ENCODE results near the gene FBXO36.

The FBXO36 gene

DNA sequence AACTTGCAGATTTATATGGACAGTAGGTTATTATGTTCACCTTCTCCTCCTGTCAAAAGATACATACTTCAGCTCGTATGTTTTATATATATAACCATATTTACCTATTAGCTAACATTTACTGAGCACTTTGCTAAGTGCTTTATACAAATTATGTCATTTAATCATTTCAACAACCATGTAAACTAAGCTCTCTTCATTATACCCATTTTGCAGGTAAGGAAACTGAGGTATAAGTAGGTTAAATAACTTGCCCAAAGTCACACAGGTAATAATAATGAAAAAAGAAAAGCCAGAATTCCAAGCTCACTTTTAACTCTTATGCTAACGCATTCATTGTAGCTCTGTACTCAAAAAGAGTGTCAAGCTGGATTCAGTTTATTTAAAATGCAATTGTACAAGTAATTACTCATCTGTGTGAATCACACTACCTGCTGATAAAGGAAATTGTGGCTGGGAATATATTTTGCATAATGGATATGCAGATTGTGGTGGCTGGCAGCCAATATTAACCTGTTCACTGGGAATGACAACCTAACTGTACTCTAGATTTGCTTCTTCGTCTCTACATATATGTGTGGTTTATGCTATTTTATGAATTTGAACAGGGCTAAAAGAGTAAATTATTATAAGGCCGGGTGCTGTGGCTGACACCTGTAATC is 125.8 kb downstream of the FBXO36 start:
- no peak for DNase-seq (ENCODE audit: low read depth in 2 of 2)

DNA sequence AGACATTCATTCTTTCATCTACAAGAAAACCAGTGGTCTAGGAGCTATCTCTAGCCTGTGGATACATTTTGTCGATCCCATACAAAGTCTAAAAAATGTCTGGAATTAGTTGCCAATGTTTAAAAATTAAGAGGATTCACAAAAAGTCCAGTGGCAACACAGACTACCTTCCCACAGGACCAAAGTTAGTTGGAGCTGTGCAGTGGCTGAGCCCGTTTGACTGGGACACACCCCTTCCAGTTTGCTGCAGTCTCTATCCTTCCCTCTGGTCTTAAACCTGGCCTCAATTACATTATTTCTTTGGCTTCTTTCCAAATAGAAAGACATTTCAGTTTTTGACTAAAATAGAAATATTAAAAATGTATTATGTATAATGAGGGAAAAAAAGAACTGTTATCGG is 127.8 kb downstream of the FBXO36 start:
- DNase-seq (ENCODE audit: low read depth in 2 of 2): no peak

DNA sequence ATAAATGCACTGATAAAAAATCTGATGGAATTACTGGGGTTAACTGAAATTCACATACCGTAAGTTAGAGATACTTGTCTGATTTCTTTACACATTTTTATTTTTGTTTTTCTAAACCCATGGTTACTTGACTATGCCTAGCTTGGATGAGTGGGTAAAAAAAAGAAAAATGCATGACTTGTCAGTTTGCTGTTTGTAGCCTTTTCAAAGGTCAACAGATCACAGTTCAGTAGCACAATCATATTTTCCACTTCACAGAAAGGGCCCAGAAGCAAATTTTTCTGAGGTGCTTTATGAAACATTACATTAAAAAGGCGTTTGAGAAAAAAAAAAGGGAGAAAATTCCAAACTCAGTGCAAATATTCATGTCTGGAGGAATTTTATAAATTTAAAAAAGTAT is 130.0 kb downstream of the FBXO36 start:
- no peak for DNase-seq (ENCODE audit: low read depth in 2 of 2)

DNA sequence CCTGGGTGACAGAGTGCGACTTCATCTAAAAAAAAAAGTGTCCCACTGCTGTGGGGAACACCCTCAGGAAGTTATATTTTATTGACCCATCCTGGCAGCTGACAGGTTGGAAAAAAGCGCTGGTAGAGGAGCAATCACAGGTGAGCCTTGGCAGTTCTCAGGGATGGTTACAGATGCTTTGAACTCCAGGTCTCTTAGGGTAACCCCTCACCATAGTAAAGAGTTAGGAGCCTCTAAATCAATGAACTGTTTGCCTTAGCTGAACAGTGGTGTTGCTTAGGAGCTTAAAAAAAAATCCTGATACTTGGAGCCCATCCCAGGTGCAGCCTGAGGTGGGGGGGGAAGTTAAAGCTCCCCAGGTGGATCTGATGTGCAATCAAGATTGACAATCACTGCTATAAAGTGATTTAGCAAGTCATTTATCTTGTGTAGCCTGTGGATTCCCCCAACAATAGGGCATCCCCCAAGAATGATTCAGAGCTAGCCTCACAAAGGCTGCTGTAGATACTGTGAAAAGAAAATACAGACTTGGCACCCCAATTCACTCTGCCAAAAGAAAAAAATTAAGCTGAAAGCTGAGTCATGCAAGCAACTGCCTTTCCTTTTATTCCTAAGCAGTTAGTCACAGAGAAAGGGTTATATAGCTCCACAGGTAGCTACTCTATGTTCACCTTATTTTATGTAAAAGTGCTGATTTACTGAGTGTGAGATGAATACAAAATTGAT is 131.6 kb downstream of the FBXO36 start:
- DNase-seq (ENCODE audit: low read depth in 2 of 2): no peak

DNA sequence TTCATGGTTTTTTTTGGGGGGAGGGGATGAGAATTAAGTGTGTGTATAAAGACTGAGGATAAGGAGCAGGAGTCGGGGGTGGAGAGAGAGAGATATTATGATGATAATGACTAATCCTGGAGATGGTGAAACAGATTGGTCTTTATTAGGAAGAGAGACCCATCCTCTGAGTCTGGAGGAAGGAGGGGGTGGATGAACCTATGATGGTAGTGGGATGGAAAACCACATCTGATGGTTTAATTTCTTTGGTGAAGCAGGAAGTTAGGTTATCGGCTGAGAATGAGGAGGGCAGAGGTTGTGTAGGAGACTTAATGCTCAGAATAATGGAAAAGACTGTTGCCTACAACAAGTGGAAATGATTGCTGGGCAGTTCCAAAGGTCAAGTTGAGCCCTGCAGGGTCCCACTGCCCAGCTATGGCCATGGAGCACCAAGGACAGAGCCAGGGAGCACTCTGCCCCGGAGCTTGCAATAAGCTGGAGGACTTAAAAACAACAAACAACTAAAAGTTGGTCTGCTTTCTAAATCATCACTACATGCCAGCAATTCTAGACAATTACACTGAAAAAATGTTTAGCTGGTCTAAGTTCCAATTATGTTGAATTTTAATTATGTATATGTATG is 138.5 kb downstream of the FBXO36 start:
- DNase-seq (ENCODE audit: low read depth in 2 of 2): no peak

All from stimulated activated CD8-positive, alpha-beta memory T cell treated with anti-CD3 and anti-CD28 coated beads, Interleukin-15, amount 100 ng/mL, for 48 hours (primary cell).